GM18873 (cell line): ENCODE measurements around the gene FLT1.

Source experiments
- ATAC-seq: cut with Tn5 transposase; IDR thresholded peaks from one replicate; pipeline ENCODE4 v1.9.1; 2021; ENCODE audit warnings: mild to moderate bottlenecking, moderate library complexity, moderate number of reproducible peaks; ENCODE audit not compliant: unreplicated experiment, low FRiP score

Gene FLT1

DNA sequence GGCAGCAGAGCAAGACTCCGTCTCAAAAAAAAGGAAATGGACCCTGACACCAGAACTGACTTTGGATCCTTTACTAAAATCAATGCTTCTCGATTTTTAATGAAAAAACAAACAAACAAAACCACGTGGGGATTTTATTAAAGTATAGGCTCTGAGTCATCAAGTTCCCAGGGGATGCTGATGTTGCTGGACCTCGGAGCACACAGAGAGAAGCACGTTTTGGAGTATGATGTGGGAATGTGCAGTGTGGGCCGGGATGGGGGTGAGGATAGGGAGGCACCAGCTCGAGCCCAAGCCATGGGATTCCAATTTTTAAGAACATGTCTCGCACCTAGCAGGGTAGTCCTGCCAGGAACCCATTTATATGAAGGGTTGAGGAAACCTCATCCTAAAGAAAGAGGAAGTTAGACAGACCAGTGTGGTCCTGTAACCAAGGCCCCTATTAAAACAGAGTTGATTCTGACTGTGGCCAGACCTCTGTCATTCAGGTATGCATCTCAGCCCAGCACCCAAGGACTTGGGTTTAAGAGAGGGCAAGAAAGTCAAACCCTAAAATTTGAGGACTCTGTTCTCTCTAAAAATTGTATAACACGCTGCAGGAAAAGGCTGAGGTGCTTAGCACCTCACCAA is 6.4 kb downstream of the FLT1 start:
- ATAC-seq: no peak

DNA sequence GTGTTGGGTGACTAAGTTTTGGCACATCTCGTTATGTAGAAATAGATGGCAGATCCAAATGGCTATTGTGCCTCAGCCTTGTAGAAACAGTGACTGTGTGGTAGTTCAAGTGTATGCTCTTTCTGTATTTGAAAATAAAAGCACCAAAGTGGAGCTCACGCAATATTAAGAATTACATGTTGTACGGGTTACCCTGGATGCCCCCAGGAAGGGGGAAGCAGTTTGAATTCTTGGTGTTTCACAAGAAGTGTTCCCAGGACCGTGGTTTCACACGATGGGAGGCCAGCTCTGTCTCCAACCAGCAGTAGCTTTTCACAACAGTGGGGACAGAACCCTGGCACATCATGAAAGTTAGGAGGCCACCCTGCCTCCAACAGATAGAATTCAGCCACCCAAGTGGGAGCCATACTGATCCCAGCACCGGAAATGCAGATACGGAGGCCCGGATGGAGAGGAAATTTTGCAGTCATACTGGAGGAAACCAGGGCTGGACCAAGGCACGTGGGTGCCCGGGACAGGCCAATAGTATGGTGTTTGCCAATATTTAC is 8.9 kb downstream of the FLT1 start:
- no peak for ATAC-seq

DNA sequence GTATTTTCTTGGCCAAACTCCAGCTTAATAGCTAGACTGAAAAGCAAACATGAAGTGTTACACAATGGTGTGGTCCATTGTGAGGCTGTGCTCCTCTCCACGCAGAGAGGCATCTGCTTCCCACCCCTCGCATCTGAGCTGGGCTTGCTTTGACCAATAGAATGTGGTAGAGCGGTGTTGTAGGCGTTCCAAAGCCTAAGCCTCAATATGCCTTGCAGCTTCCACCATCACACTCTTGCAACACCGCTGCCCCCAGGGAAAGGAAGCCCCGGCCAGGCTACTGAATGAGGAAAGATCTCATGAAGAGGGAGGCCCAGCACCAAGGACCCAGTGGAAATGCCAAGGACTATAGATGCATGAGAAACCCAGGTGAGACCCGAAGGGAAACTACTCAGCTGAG is 9.4 kb downstream of the FLT1 start:
- no peak for ATAC-seq

GRCh38 chr13:28485097-28485496 is 9.8 kb downstream of the FLT1 start:
- ATAC-seq: no peak

DNA sequence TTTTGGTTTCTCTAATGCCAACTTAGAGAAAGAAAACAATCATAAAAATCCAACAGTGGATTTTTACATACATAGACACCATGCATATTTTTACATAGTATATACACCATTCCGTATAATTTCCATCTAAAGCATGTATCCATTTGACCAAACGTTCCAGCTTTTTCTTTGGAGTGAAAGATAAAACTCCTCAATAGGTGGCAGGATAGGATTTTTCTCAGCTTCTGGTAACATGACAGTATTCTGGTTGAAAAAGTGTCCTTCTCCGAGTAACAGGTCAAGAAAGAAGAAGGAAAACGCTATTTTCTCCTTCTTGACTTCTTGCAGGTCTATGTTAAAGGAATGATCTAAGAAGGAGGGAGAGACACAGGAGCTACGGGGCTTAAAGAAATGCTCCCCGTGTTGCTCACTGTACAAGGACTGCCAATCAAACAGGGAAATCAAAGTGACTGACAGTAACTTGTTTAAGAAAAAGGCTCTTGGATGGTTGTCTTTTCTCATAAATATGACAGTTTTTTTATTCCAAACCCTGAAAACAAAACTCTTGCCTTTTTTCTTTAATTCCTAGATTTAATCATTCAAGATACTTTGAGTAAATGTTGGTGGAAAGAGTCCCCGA is 11.5 kb downstream of the FLT1 start:
- no peak for ATAC-seq

DNA sequence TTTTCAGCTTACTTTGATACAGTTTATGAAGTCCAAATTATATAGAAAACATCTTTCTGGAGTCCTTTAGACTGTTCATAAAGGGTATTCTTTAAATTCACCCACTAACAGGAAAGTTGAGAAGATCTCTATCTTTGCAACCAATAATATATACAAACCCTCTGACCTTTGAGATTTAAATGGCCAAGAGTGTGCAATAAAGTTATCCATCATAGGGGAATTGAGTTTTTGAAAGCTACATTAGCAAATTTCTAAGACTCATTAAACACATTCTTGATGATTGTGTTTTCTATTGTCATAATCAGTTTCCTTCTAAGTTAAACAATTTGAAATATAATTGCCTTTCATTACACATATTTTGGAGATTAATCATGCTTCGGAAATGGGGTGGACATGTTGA is 15.9 kb downstream of the FLT1 start:
- ATAC-seq: no peak

- no peak for ATAC-seq
Observed at GRCh38 chr13:28478127-28478526, 16.8 kb downstream of the FLT1 start.

GRCh38 chr13:28477709-28477973 is 17.3 kb downstream of the FLT1 start:
- ATAC-seq: no peak

DNA sequence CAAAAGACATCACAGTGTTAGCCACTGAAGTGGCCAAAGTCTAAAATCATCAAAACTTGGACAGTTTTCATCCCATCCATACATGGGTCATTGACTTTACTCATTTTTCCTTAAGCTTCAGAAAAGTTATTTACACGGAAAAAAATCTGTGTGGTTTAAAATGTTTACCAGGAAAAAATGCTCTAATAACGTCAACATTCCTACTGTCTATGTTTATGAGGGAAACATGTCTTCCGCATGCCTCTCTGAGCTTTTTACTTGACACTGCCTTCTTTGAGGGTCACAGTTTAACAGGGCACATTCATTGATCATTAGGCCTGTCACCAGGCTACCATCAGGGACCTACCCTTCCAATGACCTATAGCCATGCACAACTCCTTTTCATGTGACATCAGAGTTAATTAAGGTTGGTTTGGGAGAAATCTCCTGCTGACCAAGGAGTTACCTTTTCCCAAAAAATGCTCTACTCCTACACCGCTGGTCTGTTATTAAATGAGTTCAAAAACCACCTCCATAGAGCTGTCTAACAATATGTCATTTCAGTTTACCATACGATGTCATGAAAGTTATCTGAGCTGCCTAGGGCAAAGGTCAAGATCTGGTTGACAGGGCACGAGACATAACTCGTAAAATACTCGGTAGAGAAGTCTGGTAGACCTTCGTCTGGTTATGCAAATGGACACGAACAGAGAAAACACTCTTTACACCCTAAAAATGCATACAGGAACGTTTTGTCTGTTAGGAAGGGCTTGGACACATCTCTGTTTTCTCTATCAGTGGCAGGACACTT is 17.8 kb downstream of the FLT1 start:
- no peak for ATAC-seq

DNA sequence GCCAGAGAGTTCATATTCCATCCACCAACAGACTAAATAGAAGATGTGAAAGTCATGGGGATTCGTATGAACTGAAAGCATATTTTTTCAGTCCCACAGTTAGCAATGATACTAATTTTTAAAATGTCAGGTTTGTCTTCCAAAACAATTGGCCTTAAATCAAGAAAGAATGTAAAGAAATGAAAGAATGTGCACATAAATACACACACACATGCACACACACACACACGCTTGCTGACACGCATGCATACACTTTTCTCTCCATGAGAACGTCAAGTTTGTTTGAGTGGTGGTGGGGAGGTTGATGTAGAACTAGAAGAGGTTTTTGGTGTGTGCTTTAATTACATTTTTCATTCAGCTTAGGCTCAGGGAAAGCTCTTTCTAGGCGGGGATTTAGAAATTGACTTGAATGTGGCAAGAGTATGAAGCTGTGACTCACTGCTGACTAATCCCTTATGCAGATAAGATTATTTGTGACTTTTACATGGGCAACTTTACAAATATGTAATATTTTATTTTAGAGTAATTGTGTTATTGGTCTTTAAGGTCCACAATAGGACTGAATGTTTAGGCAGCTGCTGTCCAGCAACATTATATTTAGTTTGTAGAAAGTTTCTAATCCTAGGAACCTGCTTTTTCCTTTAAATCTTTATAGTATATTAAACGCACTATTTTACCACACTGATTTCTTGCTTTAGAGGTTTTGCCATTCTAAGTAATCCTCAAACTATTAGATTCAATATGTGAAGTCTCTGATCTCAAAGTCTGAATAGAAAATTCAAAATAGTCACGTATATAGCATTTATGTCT is 18.8 kb downstream of the FLT1 start:
- no peak for ATAC-seq

GRCh38 chr13:28474491-28475134 is 20.3 kb downstream of the FLT1 start:
- no peak for ATAC-seq

DNA sequence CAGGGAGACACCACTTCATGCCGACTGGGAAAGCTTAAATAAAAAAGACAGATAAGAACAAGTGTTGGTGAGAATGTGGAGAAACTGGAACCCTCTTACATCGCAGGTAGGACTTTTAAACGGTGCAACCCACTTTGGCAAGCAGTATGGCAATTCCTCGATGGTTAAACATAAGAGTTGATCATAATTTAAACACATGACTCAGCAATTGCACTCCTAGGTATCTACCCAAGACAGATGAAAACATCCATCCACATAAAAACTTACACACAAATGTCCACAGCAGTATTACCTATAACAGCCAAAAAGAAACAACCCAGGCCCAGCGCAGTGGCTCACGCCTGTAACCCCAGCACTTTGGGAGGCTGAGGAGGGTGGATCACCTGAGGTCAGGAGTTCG is 21.9 kb downstream of the FLT1 start:
- no peak for ATAC-seq

DNA sequence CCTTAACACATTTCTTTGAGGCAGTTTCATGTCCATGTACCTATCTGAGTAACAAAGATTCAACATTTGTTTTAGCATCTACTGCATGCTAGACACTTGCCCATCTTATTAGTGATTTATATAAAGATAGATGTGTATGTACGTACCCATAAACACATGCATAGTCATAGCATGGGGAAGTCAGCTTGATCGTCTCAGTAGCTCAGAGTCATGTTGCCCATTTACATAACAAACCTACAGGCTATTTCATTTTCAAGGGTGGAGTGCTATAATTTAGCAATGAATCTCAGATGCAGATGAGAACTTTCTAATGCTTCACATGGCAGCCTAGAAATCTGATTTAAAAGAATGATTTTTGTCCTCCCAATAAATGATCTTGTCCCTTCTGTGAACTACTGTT is 23.5 kb downstream of the FLT1 start:
- no peak for ATAC-seq

DNA sequence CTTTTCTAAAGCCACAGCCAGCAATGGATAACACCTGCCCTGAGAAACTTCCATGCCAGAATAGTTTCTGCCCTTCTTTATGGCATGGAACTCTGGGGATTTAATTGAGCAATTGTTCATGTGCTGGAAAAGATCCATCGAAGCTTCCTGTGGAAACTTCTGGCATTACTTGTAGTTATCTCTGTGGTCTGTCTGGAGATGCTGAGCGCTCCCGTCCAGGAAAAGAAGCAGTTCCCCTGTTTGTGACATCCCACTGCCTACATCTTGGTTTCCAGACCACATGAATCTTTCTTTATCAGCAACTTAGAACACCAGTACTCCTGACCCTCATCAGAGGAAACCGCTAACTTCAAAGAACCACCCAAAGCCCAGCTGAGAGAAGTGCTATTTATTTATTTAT is 24.6 kb downstream of the FLT1 start:
- no peak for ATAC-seq

- ATAC-seq: no peak
Observed at GRCh38 chr13:28469316-28469715, 25.6 kb downstream of the FLT1 start.

- ATAC-seq: peak; percentile 64
Observed at GRCh38 chr13:28468023-28468915, 26.7 kb downstream of the FLT1 start.

DNA sequence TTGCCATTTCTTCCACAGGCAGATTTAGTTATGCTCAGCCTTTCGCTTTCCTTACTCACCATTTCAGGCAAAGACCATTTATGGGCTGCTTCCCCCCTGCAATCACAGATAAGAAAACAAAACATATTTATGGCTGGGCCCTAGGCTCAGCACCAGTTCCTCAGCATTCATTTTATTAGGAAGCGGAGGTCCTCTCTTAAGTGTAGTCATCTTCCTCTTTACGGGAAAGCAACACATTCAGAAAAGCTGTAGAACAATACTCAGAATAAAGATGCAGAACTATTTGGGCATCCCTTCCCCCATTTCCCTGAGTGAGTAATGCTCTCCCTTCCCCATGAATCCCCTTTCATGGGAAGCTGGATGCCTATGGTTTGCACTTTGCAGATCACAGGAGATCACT is 27.9 kb downstream of the FLT1 start:
- no peak for ATAC-seq

DNA sequence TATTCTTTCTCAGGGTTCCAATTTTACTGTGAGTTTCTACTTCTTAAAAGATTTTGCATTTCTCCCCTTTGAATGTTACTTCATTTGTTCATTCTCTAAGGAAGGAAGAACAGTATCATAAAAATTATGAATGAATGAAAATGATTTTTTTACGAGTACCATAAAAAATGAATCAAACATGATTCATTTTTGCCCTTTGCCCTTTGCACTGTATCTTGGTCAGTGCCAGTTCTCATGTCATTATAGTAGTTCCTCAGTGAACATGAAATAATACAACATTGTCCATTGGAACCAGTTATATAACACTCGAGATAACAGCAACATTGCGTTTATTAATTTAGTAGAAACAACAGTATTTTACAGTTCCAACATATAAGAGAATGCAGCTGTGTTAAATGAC is 28.8 kb downstream of the FLT1 start:
- no peak for ATAC-seq

- ATAC-seq: no peak
Observed at GRCh38 chr13:28464861-28465460, 30.0 kb downstream of the FLT1 start.
